Measurements from ENCODE around the gene RXRA.

DNA sequence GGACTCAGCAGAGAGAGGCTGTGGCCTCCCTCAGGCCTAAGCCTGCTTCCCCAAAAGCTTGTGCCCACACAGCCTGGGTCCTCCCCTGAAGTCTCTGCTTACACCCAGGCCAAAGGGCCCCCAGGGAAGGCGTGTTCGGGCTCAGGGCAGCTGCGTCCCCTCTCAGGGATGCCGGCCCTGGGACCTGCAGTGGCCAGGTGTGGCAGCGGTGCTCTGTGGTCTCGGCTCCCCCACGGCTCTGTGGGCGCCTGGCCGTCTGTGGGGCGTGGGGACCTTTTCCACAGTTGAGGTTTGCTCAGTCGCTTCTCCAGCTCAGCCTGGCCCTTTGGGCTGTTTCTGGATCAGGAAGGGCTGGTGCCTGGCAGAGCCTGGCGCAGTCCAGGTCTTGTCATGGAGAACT is 75.9 kb downstream of the RXRA start:
- TF ChIP-seq CTCF (IDR thresholded peaks at IDR 0.05): no peak
- TF ChIP-seq POLR2A (IDR thresholded peaks at IDR 0.05): no peak
